Measurements from ENCODE around the gene CLCN7. TPM values are rescaled to one million over a fixed set of nuclear protein-coding genes. Genes with fewer than 3 reads are reported as not detected.

The CLCN7 gene
- total and polyA plus RNA-seq, 2 of the 4 experiments (the other 2 are of a cell fraction), result 10.8 to 45.2 TPM

Other genes starting within 250 kb of the CLCN7 start
- not detected in 2 replicates for gene TPSG1, start 249.8 kb downstream of the CLCN7 start, total RNA-seq (2012; rRNA removed)
- not detected in 2 replicates for gene TPSG1, start 249.8 kb downstream of the CLCN7 start, polyA plus RNA-seq (2012; rRNA removed)
- gene TPSB2, start 244.8 kb downstream of the CLCN7 start, total RNA-seq (2012; rRNA removed), result not detected in 2 replicates
- gene TPSB2, start 244.8 kb downstream of the CLCN7 start, polyA plus RNA-seq (2012; rRNA removed), result not detected in 2 replicates
- gene TPSAB1, start 234.3 kb downstream of the CLCN7 start, total RNA-seq (2012; rRNA removed), result not detected in 2 replicates
- not detected in 2 replicates for gene TPSAB1, start 234.3 kb downstream of the CLCN7 start, polyA plus RNA-seq (2012; rRNA removed)
- not detected in 2 replicates for gene TPSD1, start 219.0 kb downstream of the CLCN7 start, total RNA-seq (2012; rRNA removed)
- not detected in 2 replicates for gene TPSD1, start 219.0 kb downstream of the CLCN7 start, polyA plus RNA-seq (2012; rRNA removed)
- 30.8 and 45.0 TPM in 2 replicates for gene UBE2I, start 165.4 kb downstream of the CLCN7 start, total RNA-seq (2012; rRNA removed)
- gene UBE2I, start 165.4 kb downstream of the CLCN7 start, polyA plus RNA-seq (2012; rRNA removed), result 113 and 140 TPM in 2 replicates
- 0.36 and 0.56 TPM in 2 replicates for gene BAIAP3, start 141.4 kb downstream of the CLCN7 start, total RNA-seq (2012; rRNA removed)
- gene BAIAP3, start 141.4 kb downstream of the CLCN7 start, polyA plus RNA-seq (2012; rRNA removed), result 0.65 and 0.77 TPM in 2 replicates
- gene TSR3, start 123.2 kb downstream of the CLCN7 start, total RNA-seq (2012; rRNA removed), result 38.0 and 46.4 TPM in 2 replicates
- gene TSR3, start 123.2 kb downstream of the CLCN7 start, polyA plus RNA-seq (2012; rRNA removed), result 52.9 and 77.8 TPM in 2 replicates
- gene GNPTG, start 123.1 kb downstream of the CLCN7 start, total RNA-seq (2012; rRNA removed), result 14.7 and 14.9 TPM in 2 replicates
- gene GNPTG, start 123.1 kb downstream of the CLCN7 start, polyA plus RNA-seq (2012; rRNA removed), result 70.8 and 85.2 TPM in 2 replicates
- gene UNKL, start 60.3 kb downstream of the CLCN7 start, total RNA-seq (2012; rRNA removed), result 3.6 and 4.1 TPM in 2 replicates
- gene UNKL, start 60.3 kb downstream of the CLCN7 start, polyA plus RNA-seq (2012; rRNA removed), result 13.3 and 15.1 TPM in 2 replicates
- 15.1 and 18.1 TPM in 2 replicates for gene UQCC4, start 54.3 kb downstream of the CLCN7 start, total RNA-seq (2012; rRNA removed)
- 17.2 and 21.2 TPM in 2 replicates for gene UQCC4, start 54.3 kb downstream of the CLCN7 start, polyA plus RNA-seq (2012; rRNA removed)
- not detected in 2 replicates for gene PERCC1, start 44.0 kb downstream of the CLCN7 start, total RNA-seq (2012; rRNA removed)
- not detected in 2 replicates for gene PERCC1, start 44.0 kb downstream of the CLCN7 start, polyA plus RNA-seq (2012; rRNA removed)
- under 0.01 TPM in 1 of 2 replicates, not detected in the other for gene CCDC154, start 30.5 kb downstream of the CLCN7 start, total RNA-seq (2012; rRNA removed)
- 0.09 TPM in 1 of 2 replicates, not detected in the other for gene CCDC154, start 30.5 kb downstream of the CLCN7 start, polyA plus RNA-seq (2012; rRNA removed)
- not detected in 2 replicates for gene PTX4, start 13.9 kb upstream of the CLCN7 start, total RNA-seq (2012; rRNA removed)
- gene PTX4, start 13.9 kb upstream of the CLCN7 start, polyA plus RNA-seq (2012; rRNA removed), result 0.07 TPM in 1 of 2 replicates, not detected in the other
- 5.8 and 6.6 TPM in 2 replicates for gene TELO2, start 18.3 kb upstream of the CLCN7 start, total RNA-seq (2012; rRNA removed)
- 26.6 and 28.2 TPM in 2 replicates for gene TELO2, start 18.3 kb upstream of the CLCN7 start, polyA plus RNA-seq (2012; rRNA removed)
- 7.0 and 7.2 TPM in 2 replicates for gene TMEM204, start 58.6 kb upstream of the CLCN7 start, total RNA-seq (2012; rRNA removed)
- gene TMEM204, start 58.6 kb upstream of the CLCN7 start, polyA plus RNA-seq (2012; rRNA removed), result 12.3 and 13.2 TPM in 2 replicates
- gene IFT140, start 137.0 kb upstream of the CLCN7 start, total RNA-seq (2012; rRNA removed), result 20.3 and 24.2 TPM in 2 replicates
- gene IFT140, start 137.0 kb upstream of the CLCN7 start, polyA plus RNA-seq (2012; rRNA removed), result 8.4 and 9.2 TPM in 2 replicates
- 3.2 and 3.9 TPM in 2 replicates for gene CRAMP1, start 137.3 kb upstream of the CLCN7 start, total RNA-seq (2012; rRNA removed)
- 11.9 and 12.0 TPM in 2 replicates for gene CRAMP1, start 137.3 kb upstream of the CLCN7 start, polyA plus RNA-seq (2012; rRNA removed)
- 40.0 and 48.0 TPM in 2 replicates for gene JPT2, start 203.3 kb upstream of the CLCN7 start, total RNA-seq (2012; rRNA removed)
- 41.5 and 57.2 TPM in 2 replicates for gene JPT2, start 203.3 kb upstream of the CLCN7 start, polyA plus RNA-seq (2012; rRNA removed)
- gene MAPK8IP3, start 231.2 kb upstream of the CLCN7 start, total RNA-seq (2012; rRNA removed), result 15.6 and 17.0 TPM in 2 replicates
- gene MAPK8IP3, start 231.2 kb upstream of the CLCN7 start, polyA plus RNA-seq (2012; rRNA removed), result 69.1 and 73.0 TPM in 2 replicates

All from IMR-90 (cell line).